Mesothelial cell of epicardium (in vitro differentiated cells): Measurements from ENCODE around the gene TTLL1. TPM values are rescaled to one million over a fixed set of nuclear protein-coding genes. Genes with fewer than 3 reads are reported as not detected.

ENCODE experiments used
- DNase-seq, 2 experiments: peaks; one replicate each; pipeline ENCODE4 v3.0.0; 2021; ENCODE audit warnings: low spot score in 2 of 2; ENCODE audit not compliant: unreplicated experiment in 2 of 2
- H3K27ac Mint-ChIP-seq: 2 replicates; pipeline ENCODE4 v1.8.0; 2021; ENCODE audit warnings: mixed read lengths
- H3K27me3 Mint-ChIP-seq: 2 replicates; pipeline ENCODE4 v1.8.0; 2021; ENCODE audit warnings: low read depth, mixed read lengths
- H3K36me3 Mint-ChIP-seq: 2 replicates; pipeline ENCODE4 v1.8.0; 2021; ENCODE audit warnings: mixed read lengths
- H3K4me1 Mint-ChIP-seq: 2 replicates; pipeline ENCODE4 v1.8.0; 2021; ENCODE audit warnings: mixed read lengths
- H3K4me3 Mint-ChIP-seq: 2 replicates; pipeline ENCODE4 v1.8.0; 2021; ENCODE audit warnings: mild to moderate bottlenecking, moderate library complexity, mixed read lengths
- H3K9me3 Mint-ChIP-seq: 2 replicates; pipeline ENCODE4 v1.8.0; 2021; ENCODE audit warnings: mixed read lengths
- CTCF ChIP-seq: fragments of 200-600 bp; sonication (generic); IDR thresholded peaks from one replicate; pipeline ENCODE4 v1.5.0; 2021; ENCODE audit warnings: antibody characterized with exemption; ENCODE audit not compliant: unreplicated experiment
- total RNA-seq: library from RNA; stranded (reverse); gene quantifications from 3 replicates; pipeline ENCODE4 v1.2.1, GENCODE V29; 2021

TTLL1 gene
- total RNA-seq, 1 donor from 2014 or later: 18.0 TPM

- Mint-ChIP-seq H3K27ac (no peak overlapping the region), H3K9me3 (no peaks in the 10 kb centered on the region), H3K4me1 (peaks cover 6% of the 10 kb centered on the region), H3K36me3 (peaks cover 12% of the 10 kb centered on the region), H3K4me3 (no peak overlapping the region), H3K27me3 (no peaks in the 10 kb centered on the region)
- DNase-seq: no peak
- no peak for TF ChIP-seq CTCF
Observed at GRCh38 chr22:43042101-43042780, 47.0 kb downstream of the TTLL1 start.

GRCh38 chr22:43039800-43040199, 49.4 kb downstream of the TTLL1 start:
- Mint-ChIP-seq H3K27me3 (no peaks in the 10 kb centered on the region), H3K36me3 (peaks cover 7% of the 10 kb centered on the region), H3K4me1 (peaks cover 6% of the 10 kb centered on the region), H3K27ac (peak overlapping the region; percentile 77), H3K9me3 (no peaks in the 10 kb centered on the region), H3K4me3 (no peak overlapping the region)
- TF ChIP-seq CTCF: no peak
- no peak for DNase-seq

GRCh38 chr22:43038325-43038724, 50.9 kb downstream of the TTLL1 start:
- peaks cover 10% of the 10 kb centered on the region for H3K4me1 Mint-ChIP-seq
- no peak for TF ChIP-seq CTCF
- no peak for DNase-seq
- no peak overlapping the region for H3K4me3 Mint-ChIP-seq
- H3K9me3 Mint-ChIP-seq: no peaks in the 10 kb centered on the region
- H3K36me3 Mint-ChIP-seq: peaks cover 5% of the 10 kb centered on the region
- no peak overlapping the region for H3K27ac Mint-ChIP-seq
- no peaks in the 10 kb centered on the region for H3K27me3 Mint-ChIP-seq

- no peak for DNase-seq
- H3K4me3 Mint-ChIP-seq: no peak overlapping the region
- H3K36me3 Mint-ChIP-seq: peaks cover 5% of the 10 kb centered on the region
- peaks cover 10% of the 10 kb centered on the region for H3K4me1 Mint-ChIP-seq
- H3K27me3 Mint-ChIP-seq: no peaks in the 10 kb centered on the region
- TF ChIP-seq CTCF: no peak
- no peak overlapping the region for H3K27ac Mint-ChIP-seq
- H3K9me3 Mint-ChIP-seq: no peaks in the 10 kb centered on the region
Observed at GRCh38 chr22:43036282-43036829, 52.8 kb downstream of the TTLL1 start.

GRCh38 chr22:43035250-43035649, 53.9 kb downstream of the TTLL1 start:
- Mint-ChIP-seq H3K36me3 (peaks cover 5% of the 10 kb centered on the region), H3K4me1 (peaks cover 16% of the 10 kb centered on the region), H3K27me3 (no peaks in the 10 kb centered on the region), H3K9me3 (no peaks in the 10 kb centered on the region), H3K27ac (peak overlapping the region; percentile 50), H3K4me3 (no peak overlapping the region)
- TF ChIP-seq CTCF: no peak
- DNase-seq: no peak
